RWPE2 (cell line): ENCODE results near the gene EFNA1.
A peak's percentile ranks its signal among the peaks of the same experiment; 100 is the strongest.

Source experiments
- ATAC-seq: fragments of 200-7000 bp; cut with Tn5 transposase; 3 replicates; pipeline ENCODE4 v1.9.1; 2021; ENCODE audit warnings: low read depth
- DNase-seq: peaks from one replicate; pipeline ENCODE4 v3.0.0-alpha.2; 2020; ENCODE audit warnings: low spot score
- H3K27ac ChIP-seq: fragments of 450-650 bp; 2 replicates; pipeline ENCODE4 v1.5.1; 2017; ENCODE audit warnings: mild to moderate bottlenecking; ENCODE audit not compliant: poor library complexity, severe bottlenecking
- H3K27me3 ChIP-seq: fragments of 250-450 bp; sonication (Bioruptor Pico); 2 replicates; pipeline ENCODE4 v1.5.1; 2021; ENCODE audit warnings: mild to moderate bottlenecking, moderate library complexity; ENCODE audit not compliant: insufficient read depth, poor library complexity, severe bottlenecking
- H3K36me3 ChIP-seq: fragments of 250-450 bp; sonication (Bioruptor Pico); 2 replicates; pipeline ENCODE4 v1.5.1; 2020; ENCODE audit warnings: low read depth, mild to moderate bottlenecking, moderate library complexity
- H3K4me1 ChIP-seq: fragments of 250-450 bp; sonication (Bioruptor Pico); 2 replicates; pipeline ENCODE4 v1.5.1; 2021; ENCODE audit warnings: mild to moderate bottlenecking, moderate library complexity; ENCODE audit not compliant: insufficient read depth, poor library complexity, severe bottlenecking
- H3K4me3 ChIP-seq: fragments of 250-450 bp; sonication (Bioruptor Pico); 2 replicates; pipeline ENCODE4 v1.5.1; 2021; ENCODE audit warnings: mild to moderate bottlenecking, moderate library complexity; ENCODE audit not compliant: severe bottlenecking
- H3K9me3 ChIP-seq: fragments of 250-450 bp; sonication (Bioruptor Pico); 2 replicates; pipeline ENCODE4 v1.5.1; 2021; ENCODE audit warnings: mild to moderate bottlenecking, moderate library complexity; ENCODE audit not compliant: severe bottlenecking
- TF ChIP-seq, protein P1 (sequence below): fragments of 450-650 bp; IDR thresholded peaks from one replicate; pipeline ENCODE4 v1.5.1; 2017; ENCODE audit warnings: mild to moderate bottlenecking, moderate library complexity; ENCODE audit not compliant: poor library complexity, severe bottlenecking

The EFNA1 gene

DNA sequence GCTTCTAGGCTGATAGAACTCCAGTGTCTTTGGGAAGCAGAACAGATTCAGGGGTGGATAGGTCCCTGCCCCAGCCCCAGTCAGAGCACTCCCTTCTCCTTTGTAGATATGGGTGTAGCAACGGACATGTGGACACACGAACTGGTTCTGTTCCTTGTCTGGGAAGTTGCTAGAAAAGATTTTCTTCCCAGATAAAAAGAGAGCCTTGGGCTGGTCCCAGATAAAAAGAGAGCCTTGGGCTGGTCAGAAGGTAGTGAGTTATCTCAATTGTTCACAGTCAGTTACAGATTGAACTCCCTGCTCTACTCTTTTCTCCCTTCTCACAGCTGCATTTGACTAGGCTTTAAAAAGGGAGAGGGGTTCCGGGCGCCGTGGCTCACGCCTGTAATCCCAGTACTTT lies 7.4 kb upstream of the EFNA1 start:
- DNase-seq (no peak), ATAC-seq (no peak)
- Histone ChIP-seq H3K9me3 (no peaks in the 10 kb centered on the region), H3K27me3 (no peaks in the 10 kb centered on the region), H3K36me3 (no peaks in the 10 kb centered on the region), H3K4me3 (no peak overlapping the region), H3K27ac (no peak overlapping the region), H3K4me1 (peaks cover 19% of the 10 kb centered on the region)
- TF ChIP-seq, protein P1, sequence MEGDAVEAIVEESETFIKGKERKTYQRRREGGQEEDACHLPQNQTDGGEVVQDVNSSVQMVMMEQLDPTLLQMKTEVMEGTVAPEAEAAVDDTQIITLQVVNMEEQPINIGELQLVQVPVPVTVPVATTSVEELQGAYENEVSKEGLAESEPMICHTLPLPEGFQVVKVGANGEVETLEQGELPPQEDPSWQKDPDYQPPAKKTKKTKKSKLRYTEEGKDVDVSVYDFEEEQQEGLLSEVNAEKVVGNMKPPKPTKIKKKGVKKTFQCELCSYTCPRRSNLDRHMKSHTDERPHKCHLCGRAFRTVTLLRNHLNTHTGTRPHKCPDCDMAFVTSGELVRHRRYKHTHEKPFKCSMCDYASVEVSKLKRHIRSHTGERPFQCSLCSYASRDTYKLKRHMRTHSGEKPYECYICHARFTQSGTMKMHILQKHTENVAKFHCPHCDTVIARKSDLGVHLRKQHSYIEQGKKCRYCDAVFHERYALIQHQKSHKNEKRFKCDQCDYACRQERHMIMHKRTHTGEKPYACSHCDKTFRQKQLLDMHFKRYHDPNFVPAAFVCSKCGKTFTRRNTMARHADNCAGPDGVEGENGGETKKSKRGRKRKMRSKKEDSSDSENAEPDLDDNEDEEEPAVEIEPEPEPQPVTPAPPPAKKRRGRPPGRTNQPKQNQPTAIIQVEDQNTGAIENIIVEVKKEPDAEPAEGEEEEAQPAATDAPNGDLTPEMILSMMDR: no peak

- Histone ChIP-seq H3K4me1 (peaks cover 29% of the 10 kb centered on the region), H3K27me3 (no peaks in the 10 kb centered on the region), H3K9me3 (no peaks in the 10 kb centered on the region), H3K4me3 (no peak overlapping the region), H3K36me3 (no peaks in the 10 kb centered on the region), H3K27ac (no peak overlapping the region)
- TF ChIP-seq, protein P1: no peak
- DNase-seq: no peak
- no peak for ATAC-seq
These were observed 6.4 kb upstream of the EFNA1 start for GRCh38 chr1:155121249-155121648.

DNA sequence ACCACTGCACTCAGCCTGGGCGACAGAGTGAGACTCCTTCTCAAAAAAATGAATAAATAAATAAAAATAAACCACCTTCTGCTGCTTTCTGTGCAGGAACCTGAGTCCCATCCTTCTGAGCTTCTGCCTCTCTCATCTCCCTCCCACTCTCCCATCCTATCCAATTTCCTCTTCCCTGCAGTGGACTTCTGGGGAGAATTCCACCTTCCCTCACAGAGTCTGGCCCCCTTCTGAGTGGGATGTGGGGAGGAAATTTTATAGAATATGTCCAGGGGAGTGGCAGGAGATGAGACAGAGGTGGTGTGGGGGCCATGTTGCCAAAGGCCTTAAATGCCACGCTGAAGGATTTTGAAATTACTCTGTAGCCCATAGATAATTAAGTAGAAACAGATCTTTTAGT lies 5.4 kb upstream of the EFNA1 start:
- Histone ChIP-seq H3K4me1 (peaks cover 38% of the 10 kb centered on the region), H3K9me3 (no peaks in the 10 kb centered on the region), H3K36me3 (no peaks in the 10 kb centered on the region), H3K27me3 (no peaks in the 10 kb centered on the region), H3K27ac (no peak overlapping the region), H3K4me3 (no peak overlapping the region)
- TF ChIP-seq, protein P1: no peak
- DNase-seq: no peak
- no peak for ATAC-seq

DNA sequence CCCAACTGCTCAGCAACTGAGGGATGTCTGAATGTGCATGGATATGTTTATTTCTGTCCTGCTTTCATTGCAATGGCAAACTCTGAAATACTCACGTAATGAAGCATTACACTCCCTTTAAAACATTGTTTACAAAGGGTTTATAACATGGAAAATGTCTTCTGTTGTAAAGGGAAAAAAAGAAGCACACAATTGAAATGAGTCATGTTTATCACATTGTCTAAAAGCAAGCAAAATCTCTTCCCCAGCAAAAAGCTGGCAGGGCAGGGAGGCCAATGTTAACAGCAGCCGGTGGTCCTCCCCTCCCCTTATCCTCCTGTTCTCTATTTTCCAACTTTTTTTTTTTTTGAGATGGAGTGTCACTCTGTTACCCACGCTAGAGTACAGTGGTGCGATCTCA lies 3.9 kb upstream of the EFNA1 start:
- H3K27ac ChIP-seq: peak overlapping the region; percentile 91
- H3K4me3 ChIP-seq: no peak overlapping the region
- DNase-seq (no peak), ATAC-seq (no peak)
- TF ChIP-seq, protein P1: no peak
- no peaks in the 10 kb centered on the region for H3K9me3 ChIP-seq
- H3K27me3 ChIP-seq: no peaks in the 10 kb centered on the region
- H3K4me1 ChIP-seq: peaks cover 38% of the 10 kb centered on the region
- H3K36me3 ChIP-seq: no peaks in the 10 kb centered on the region

DNA sequence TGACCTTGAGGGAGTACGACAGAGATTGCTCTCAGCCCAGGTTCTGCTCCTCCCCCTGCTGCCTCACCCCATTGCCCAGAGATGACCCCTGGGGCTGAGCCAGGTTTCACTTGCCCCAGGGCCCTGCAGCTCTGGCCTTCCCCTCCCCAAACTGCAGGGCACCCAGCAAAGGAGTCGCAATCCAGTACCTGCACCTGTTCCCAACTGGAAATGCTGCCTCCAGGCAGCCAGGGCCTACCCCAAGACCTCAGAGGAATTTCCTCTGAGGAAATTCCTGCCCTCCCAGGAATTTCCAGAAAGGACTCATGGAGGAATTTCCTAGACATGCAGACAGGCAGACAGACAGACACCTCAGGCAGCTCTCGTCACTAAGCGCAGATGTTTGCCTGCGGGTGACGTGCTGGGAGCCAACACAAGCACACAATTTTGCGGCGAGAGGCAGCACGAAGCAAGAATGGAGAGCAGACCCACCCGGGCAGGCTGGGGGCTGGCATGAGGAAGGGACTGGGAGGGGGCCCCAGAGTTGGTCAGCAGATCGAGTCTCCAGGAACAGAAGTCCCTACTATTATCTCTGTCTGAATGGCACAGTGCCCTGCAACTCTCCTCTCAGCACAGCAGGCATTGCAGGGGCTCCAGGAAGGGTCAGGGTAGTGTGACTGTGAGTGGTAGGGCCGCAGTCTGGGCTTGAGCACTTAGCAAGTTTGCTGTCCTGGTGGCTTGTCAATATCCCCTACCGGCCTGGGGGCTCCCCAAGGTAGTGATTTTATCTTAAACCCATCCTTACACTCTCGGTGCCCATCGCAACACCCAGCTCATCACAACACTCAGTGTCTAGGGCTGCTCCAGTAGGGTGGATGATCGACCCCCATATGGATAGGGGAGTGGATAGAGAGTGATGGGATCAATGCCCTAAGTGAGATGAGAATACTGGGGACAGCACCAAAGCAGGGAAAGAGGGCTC lies 2.9 kb upstream of the EFNA1 start:
- peak; percentile 80 for DNase-seq
- peak; percentile 24 for ATAC-seq

More for the DNA sequence above, 2.9 kb upstream of the EFNA1 start:
- TF ChIP-seq, protein P1: no peak
- no peaks in the 10 kb centered on the region for H3K27me3 ChIP-seq
- peak overlapping the region; percentile 91 for H3K27ac ChIP-seq
- H3K36me3 ChIP-seq: no peaks in the 10 kb centered on the region
- peaks cover 38% of the 10 kb centered on the region for H3K4me1 ChIP-seq
- H3K4me3 ChIP-seq: no peak overlapping the region
- no peaks in the 10 kb centered on the region for H3K9me3 ChIP-seq
